ENCODE results near the gene SELL. TPM values are rescaled to one million over a fixed set of nuclear protein-coding genes. Genes with fewer than 3 reads are reported as not detected.
"Not testable (repeated sequence)": the region's sequence is repeated elsewhere in the genome, so short reads cannot be mapped to it uniquely, and the experiment has no call there.

SELL gene
- total RNA-seq, 1 donor from 2014 or later: 2.1 TPM

GRCh38 chr1:169708647-169709046 lies 2.8 kb downstream of the SELL start:
- ATAC-seq: no peak
- no peak for DNase-seq
- intact Hi-C loops (cut with micrococcal nuclease): loop anchor here (5.0 kb wide), 1 partner anchor 156 kb away; no protein-coding TSS in a partner anchor

- intact Hi-C loops (cut with micrococcal nuclease): loop anchor here (5.0 kb wide), 1 partner anchor 156 kb away; no protein-coding TSS in a partner anchor
- ATAC-seq (no peak), DNase-seq (no peak)
These were observed 3.4 kb downstream of the SELL start for GRCh38 chr1:169707912-169708604.

DNA sequence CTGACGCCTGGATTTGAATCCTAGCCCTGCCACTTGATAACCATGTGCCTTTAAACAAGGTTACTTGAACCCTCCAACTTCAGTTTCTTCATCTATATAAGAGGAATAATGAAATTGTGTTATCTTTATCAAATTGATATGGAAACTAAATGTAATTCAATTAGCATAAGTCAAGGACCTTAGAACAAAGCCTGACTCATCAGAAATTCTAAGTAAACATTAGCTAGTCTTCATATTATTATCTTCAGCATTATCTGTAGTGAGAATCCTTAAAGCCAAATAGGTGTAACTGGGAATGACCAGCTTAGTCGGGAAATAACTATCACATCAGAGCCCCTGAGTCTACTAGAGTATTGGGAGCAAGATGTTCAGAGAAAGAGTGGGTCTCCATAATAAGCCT lies 6.6 kb downstream of the SELL start:
- intact Hi-C loops (cut with micrococcal nuclease): loop anchor here (5.0 kb wide), 1 partner anchor 152 kb away; no protein-coding TSS in a partner anchor
- ATAC-seq (no peak), DNase-seq (no peak)

- intact Hi-C loops (cut with micrococcal nuclease): no loop called here
- DNase-seq (no peak), ATAC-seq (no peak)
These were observed 10.0 kb downstream of the SELL start for GRCh38 chr1:169701261-169702005.

GRCh38 chr1:169699707-169700106 lies 11.7 kb downstream of the SELL start:
- no peak for DNase-seq
- intact Hi-C loops (cut with micrococcal nuclease): no loop called here
- ATAC-seq: no peak

GRCh38 chr1:169698976-169699375 lies 12.4 kb downstream of the SELL start:
- ATAC-seq (no peak), DNase-seq (no peak)
- intact Hi-C loops (cut with micrococcal nuclease): no loop called here

- no peak for DNase-seq
- intact Hi-C loops (cut with micrococcal nuclease): no loop called here
- no peak for ATAC-seq
These were observed 13.7 kb downstream of the SELL start for GRCh38 chr1:169697755-169698154.

DNA sequence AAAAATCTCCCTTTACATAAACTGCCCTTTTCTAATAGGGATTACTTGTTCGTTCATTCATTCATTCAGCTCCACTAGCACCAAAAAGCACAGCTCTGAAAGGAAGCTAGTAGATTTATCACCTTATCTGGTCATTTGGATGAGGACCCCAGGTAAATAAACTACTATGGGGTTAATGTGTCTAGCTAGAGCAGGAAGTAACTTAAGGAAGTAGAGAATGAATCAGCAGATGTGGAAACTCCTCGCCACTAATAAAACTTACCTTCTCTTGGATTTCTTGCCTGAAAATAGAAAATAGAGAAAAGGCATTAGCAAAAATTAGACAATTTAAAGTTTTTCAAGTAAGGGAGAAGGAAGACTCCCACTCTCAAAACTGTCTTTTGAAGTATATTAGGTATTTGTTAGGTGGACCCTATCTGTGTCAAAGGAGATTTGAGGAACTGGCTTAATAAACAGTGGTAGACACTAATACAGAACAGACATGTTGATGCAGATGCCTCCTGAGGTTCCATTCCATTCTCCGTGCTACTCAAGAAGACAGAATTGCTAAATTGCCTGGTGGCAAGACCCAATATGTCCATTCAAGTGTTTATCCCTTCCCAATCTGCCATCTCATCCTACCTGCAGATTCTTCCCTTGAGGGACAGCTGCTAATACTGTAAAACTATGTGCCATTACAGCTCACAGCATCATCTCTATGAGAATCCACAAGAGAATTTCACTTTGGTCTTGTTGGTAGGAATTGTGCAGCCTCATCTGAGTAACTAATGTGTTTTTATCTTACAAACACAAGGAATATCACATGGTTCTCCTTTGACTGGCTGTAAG lies 14.9 kb downstream of the SELL start:
- no peak for DNase-seq
- no peak for ATAC-seq
- intact Hi-C loops (cut with micrococcal nuclease): no loop called here

DNA sequence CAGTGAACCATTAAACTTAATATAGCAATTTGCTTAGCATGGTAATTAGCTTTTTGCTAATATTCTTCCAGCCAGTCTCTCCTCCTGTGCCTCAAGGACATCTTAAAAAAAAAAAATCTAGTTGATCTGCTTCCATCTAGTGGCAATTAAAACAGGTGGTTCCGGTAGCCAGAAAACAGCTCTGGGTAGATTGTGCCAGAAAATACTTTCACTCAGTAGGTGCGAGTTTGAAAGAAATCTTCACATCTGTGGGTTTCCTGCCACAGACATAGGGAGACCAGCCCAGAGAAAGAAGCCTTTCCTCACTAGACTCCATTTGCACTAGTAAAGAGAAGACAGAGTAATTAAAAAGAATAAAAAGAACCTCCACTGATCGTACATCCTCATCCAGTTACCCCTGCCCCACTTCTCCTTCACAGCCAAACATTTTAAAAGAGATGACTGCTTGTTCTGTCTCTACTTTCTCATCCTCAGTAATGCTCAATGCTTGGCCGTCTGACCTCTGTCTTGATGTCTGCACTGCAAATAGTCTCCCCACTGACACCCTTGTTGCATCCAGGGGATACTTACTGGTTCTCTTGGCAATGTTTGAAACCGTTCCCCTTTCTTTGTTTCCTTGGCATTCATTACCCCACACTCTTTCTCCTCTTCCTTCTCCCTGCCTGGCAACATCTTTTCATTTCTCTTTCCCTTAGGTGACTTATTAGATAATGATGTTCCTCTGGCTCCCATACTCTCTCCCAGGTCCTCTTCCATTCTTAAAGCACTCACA lies 16.9 kb downstream of the SELL start:
- DNase-seq (no peak), ATAC-seq (no peak)
- intact Hi-C loops (cut with micrococcal nuclease): no loop called here

DNA sequence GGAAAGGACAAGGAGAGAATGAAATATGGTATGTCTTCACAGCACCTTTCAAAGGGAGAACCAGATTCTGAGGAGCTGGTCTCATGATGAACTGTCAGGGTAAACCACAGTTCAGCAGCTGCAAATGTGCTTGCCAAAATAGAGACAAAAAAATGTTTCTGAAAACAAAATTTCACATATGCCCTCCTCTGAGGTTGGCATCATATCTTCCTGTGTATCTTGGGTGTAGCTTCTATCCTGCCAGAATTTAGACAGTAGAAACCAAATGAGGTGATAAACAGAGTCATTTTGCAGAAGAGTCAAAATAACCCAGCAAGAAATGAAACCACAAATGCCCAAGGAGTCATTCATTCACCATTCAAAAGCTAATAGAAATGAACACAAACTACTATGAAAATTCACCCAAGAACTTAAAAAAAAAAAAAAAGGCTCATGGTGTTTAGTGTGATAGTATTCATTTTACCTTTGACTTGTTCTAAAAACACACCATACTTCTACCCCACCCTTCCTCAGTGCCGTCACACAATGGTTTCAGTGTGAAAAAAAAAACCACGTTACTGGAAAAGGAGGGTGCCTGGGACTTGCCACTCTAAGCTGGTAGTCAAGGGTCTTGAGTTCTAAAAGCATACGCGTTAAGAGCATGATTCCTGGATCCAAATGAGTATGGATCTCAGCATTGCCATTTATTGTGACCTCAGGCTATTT lies 18.5 kb downstream of the SELL start:
- intact Hi-C loops (cut with micrococcal nuclease): no loop called here
- no peak for ATAC-seq
- no peak for DNase-seq

- intact Hi-C loops (cut with micrococcal nuclease): no loop called here
- ATAC-seq (no peak), DNase-seq (no peak)
These were observed 20.9 kb downstream of the SELL start for GRCh38 chr1:169690489-169690888.

DNA sequence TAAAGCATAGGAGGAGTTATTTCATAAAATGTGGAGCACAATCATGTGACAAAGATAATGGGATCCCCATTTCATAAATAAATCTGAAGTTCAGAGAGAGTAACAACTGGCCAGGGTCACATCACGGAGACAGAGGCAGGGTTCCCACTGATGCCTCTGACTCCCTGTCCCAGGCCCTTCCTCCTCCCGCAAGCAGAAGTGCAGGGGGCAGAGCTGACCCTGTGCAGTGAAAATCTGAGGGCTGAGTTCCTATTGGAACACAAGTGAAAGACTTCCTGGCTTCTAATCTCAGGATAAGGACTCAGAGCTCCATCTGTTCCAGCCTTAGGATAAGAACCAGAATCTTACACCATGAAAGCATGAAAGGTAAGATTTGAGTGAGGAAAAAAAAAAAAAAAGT lies 22.0 kb downstream of the SELL start:
- DNase-seq (no peak), ATAC-seq (no peak)
- intact Hi-C loops (cut with micrococcal nuclease): no loop called here

- DNase-seq; ATAC-seq; intact Hi-C loops (cut with micrococcal nuclease): not testable (repeated sequence)
These were observed 23.0 kb downstream of the SELL start for GRCh38 chr1:169688377-169688776.

DNA sequence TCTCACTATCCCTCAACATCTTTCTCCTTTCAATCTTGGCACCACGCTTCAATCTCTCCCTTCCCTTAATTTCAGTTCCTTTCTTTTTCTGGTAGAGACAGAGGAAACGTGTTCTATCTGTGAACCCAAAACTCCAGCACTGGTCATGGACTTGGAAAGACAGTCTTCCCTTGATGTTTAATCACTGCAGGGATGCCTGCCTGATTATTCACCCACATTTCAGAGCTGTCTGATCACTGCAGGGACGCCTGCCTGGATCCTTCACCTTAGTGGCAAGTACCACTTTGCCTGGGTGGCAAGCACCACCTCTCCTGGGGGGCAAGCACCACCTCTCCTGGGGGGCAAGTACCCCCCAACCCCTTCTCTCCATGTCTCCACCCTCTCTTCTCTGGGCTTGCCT lies 27.8 kb downstream of the SELL start:
- intact Hi-C loops (cut with micrococcal nuclease): no loop called here
- no peak for DNase-seq
- ATAC-seq: no peak

DNA sequence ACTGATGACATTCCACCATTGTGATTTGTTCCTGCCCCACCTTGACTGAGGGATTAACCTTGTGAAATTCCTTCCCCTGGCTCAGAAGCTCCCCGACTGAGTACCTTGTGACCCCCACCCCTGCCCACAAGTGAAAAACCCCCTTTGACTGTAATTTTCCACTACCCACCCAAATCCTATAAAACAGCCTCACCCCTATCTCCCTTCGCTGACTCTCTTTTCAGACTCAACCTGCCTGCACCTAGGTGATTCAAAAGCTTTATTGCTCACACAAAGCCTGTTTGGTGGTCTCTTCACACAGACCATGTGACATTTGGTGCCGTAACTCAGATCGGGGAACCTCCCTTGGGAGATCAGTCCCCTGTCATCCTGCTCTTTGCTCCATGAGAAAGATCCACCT lies 28.3 kb downstream of the SELL start:
- DNase-seq; ATAC-seq; intact Hi-C loops (cut with micrococcal nuclease): not testable (repeated sequence)

- intact Hi-C loops (cut with micrococcal nuclease): no loop called here
- DNase-seq (no peak), ATAC-seq (no peak)
These were observed 29.3 kb downstream of the SELL start for GRCh38 chr1:169682071-169682470.

- intact Hi-C loops (cut with micrococcal nuclease): no loop called here
- ATAC-seq (no peak), DNase-seq (no peak)
These were observed 30.3 kb downstream of the SELL start for GRCh38 chr1:169681140-169681539.

DNA sequence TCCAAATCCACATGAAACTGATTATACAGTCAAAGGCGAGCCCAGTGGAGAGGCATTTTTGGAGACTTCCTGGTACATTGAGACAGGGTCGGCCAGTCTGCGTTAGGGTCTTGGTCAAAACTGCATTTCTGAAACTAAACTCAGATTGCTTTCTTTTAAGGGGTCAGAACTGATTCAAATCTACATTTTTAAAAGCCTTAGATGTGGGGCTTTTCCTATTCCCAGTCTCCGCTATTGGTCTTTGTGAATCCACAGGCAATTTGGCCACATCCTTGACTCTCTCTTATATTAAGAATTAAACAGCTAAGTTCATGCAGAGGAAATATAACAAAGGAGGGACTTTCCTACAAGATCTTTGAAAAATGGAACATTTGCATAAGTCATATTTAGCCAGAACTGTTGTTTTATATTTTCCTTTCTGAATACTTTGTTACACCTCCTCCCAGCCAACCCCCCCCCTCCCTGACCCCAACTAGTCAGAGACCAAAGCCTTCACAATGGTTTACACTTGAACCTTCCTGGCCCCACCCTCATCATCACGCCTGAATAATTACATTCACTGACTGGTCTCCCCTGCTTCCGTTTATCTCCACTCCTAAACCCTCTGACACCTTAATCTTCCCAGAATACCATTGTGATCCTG lies 30.9 kb downstream of the SELL start:
- no peak for ATAC-seq
- intact Hi-C loops (cut with micrococcal nuclease): no loop called here
- no peak for DNase-seq
